IMR-90 (cell line): ENCODE results near the gene EIF4H. TPM values are rescaled to one million over a fixed set of nuclear protein-coding genes. Genes with fewer than 3 reads are reported as not detected.
A peak's percentile ranks its signal among the peaks of the same experiment; 100 is the strongest.

Experiments used
- ATAC-seq: fragments of 200-7000 bp; cut with Tn5 transposase; 2 replicates; pipeline ENCODE4 v1.9.1; 2020; ENCODE audit warnings: low read depth, mild to moderate bottlenecking, moderate library complexity
- BruUV-seq: library from RNA; stranded (reverse); fragments of 400-500 nt; replicated peaks from 2 replicates; lab custom pipeline; 2021; lab: Mats Ljungman, UMichigan
- CTCF ChIA-PET: fragments of 300-600 bp; formaldehyde crosslinking; extraction: SDS; loops from one replicate; lab custom pipeline; 2021; ENCODE audit warnings: antibody characterized with exemption; lab: Yijun Ruan, JAX
- POLR2A ChIA-PET: fragments of 300-600 bp; sonication (Branson Sonifier 250); formaldehyde crosslinking; loops from one replicate; lab custom pipeline; 2022; ENCODE audit warnings: antibody characterized with exemption; ENCODE audit not compliant: unreplicated experiment; lab: Charles Lee
- DNase-seq: peaks from one replicate; pipeline ENCODE4 v3.0.0; 2013
- H2AFZ ChIP-seq: replicated peaks from 2 replicates; pipeline ENCODE3; 2013; ENCODE audit warnings: low read length, mild to moderate bottlenecking; ENCODE audit not compliant: poor library complexity
- H2AK5ac ChIP-seq: 2 replicates; pipeline ENCODE4 v1.6.1; 2013; ENCODE audit warnings: low read depth, low read length, inconsistent platforms
- H2AK9ac ChIP-seq: replicated peaks from 2 replicates; pipeline ENCODE3; 2013; ENCODE audit warnings: mild to moderate bottlenecking, low read depth, low read length, moderate library complexity; ENCODE audit not compliant: poor library complexity
- H2BK120ac ChIP-seq: 2 replicates; pipeline ENCODE4 v1.6.1; 2013; ENCODE audit warnings: low read depth, low read length, inconsistent platforms
- H2BK15ac ChIP-seq: 3 replicates; pipeline ENCODE4 v1.6.1; 2013; ENCODE audit warnings: low read depth, low read length, inconsistent platforms
- H2BK20ac ChIP-seq: 2 replicates; pipeline ENCODE4 v1.6.1; 2013; ENCODE audit warnings: low read depth, mild to moderate bottlenecking, inconsistent platforms, low read length, moderate library complexity
- H2BK5ac ChIP-seq: 2 replicates; pipeline ENCODE4 v1.6.1; 2013; ENCODE audit warnings: mild to moderate bottlenecking, low read depth, low read length, inconsistent platforms; ENCODE audit not compliant: poor library complexity, severe bottlenecking
- H3K14ac ChIP-seq: replicated peaks from 2 replicates; pipeline ENCODE4 v1.6.1; 2013; ENCODE audit warnings: low read depth, low read length, inconsistent platforms
- H3K18ac ChIP-seq: 2 replicates; pipeline ENCODE4 v1.6.1; 2013; ENCODE audit warnings: low read depth, low read length, control low read depth
- H3K23ac ChIP-seq: 2 replicates; pipeline ENCODE4 v1.6.1; 2013; ENCODE audit warnings: low read depth, low read length, inconsistent platforms
- H3K27ac ChIP-seq: 2 replicates; pipeline ENCODE4 v1.5.1; 2013; ENCODE audit warnings: mild to moderate bottlenecking, control low read depth, low read length; ENCODE audit not compliant: insufficient read depth
- H3K27me3 ChIP-seq: 2 replicates; pipeline ENCODE4 v1.6.1; 2013; ENCODE audit warnings: low read length; ENCODE audit not compliant: control insufficient read depth, insufficient read depth
- H3K36me3 ChIP-seq: 2 replicates; pipeline ENCODE4 v1.6.1; 2013; ENCODE audit warnings: low read length, mixed read lengths; ENCODE audit not compliant: control insufficient read depth, insufficient read depth
- H3K4ac ChIP-seq: 2 replicates; pipeline ENCODE4 v1.6.1; 2013; ENCODE audit warnings: low read depth, low read length, inconsistent platforms
- H3K4me1 ChIP-seq: 2 replicates; pipeline ENCODE4 v1.6.1; 2013; ENCODE audit warnings: low read length, mixed read lengths; ENCODE audit not compliant: control insufficient read depth, insufficient read depth
- H3K4me2 ChIP-seq: 2 replicates; pipeline ENCODE4 v1.6.1; 2013; ENCODE audit warnings: low read depth, mild to moderate bottlenecking, control low read depth, low read length, moderate library complexity
- H3K4me3 ChIP-seq: 2 replicates; pipeline ENCODE4 v1.5.1; 2013; ENCODE audit warnings: low read depth, mild to moderate bottlenecking, control low read depth, low read length, moderate library complexity; ENCODE audit not compliant: insufficient read depth
- H3K56ac ChIP-seq: 2 replicates; pipeline ENCODE4 v1.6.1; 2013; ENCODE audit warnings: low read length, inconsistent platforms; ENCODE audit not compliant: insufficient read depth; ENCODE audit errors: extremely low read depth
- H3K79me1 ChIP-seq, 2 experiments: 2 replicates each; pipeline ENCODE4 v1.6.1; 2013; ENCODE audit warnings: low read length in 2 of 2, inconsistent platforms in 1 of 2, low read depth in 1 of 2
- H3K9ac ChIP-seq: 2 replicates; pipeline ENCODE4 v1.6.1; 2013; ENCODE audit warnings: low read depth, low read length, control low read depth
- H3K9me1 ChIP-seq: 2 replicates; pipeline ENCODE4 v1.6.1; 2013; ENCODE audit warnings: low read length, inconsistent platforms; ENCODE audit not compliant: insufficient read depth
- H3K9me3 ChIP-seq: 2 replicates; pipeline ENCODE4 v1.6.1; 2013; ENCODE audit warnings: low read length; ENCODE audit not compliant: control insufficient read depth, insufficient read depth
- H4K20me1 ChIP-seq: 2 replicates; pipeline ENCODE4 v1.6.1; 2013; ENCODE audit warnings: low read length, inconsistent platforms; ENCODE audit not compliant: insufficient read depth
- H4K5ac ChIP-seq: 2 replicates; pipeline ENCODE4 v1.6.1; 2013; ENCODE audit warnings: mild to moderate bottlenecking, low read depth, low read length, control low read depth
- H4K8ac ChIP-seq, 2 experiments: 2 replicates each; pipeline ENCODE4 v1.6.1; 2013; ENCODE audit warnings: low read depth in 2 of 2, low read length in 2 of 2, control low read depth in 1 of 2, inconsistent platforms in 1 of 2
- H4K91ac ChIP-seq: 2 replicates; pipeline ENCODE4 v1.6.1; 2013; ENCODE audit warnings: low read depth, low read length, inconsistent platforms; ENCODE audit not compliant: insufficient read depth
- CEBPB ChIP-seq: IDR thresholded peaks from 2 replicates; pipeline ENCODE4 v1.6.1; 2012; ENCODE audit warnings: low read depth, low read length, improper control_type of control experiment
- WGBS, 2 experiments: methylation state at CpG; one replicate each; pipeline versions ENCODE4 v1.1.5 to v1.1.7; 2013; ENCODE audit warnings: missing lambda C conversion rate in 2 of 2; ENCODE audit not compliant: insufficient read length in 1 of 2; ENCODE audit errors: extremely low coverage in 2 of 2; 5-methylcytosine and 5-hydroxymethylcytosine counted together
- dilution Hi-C: fragments of 300-500 bp; cut with HindIII; formaldehyde crosslinking; loops from one replicate; pipeline ENCODE4 v1.14.3; 2018; ENCODE audit warnings: low sequenced_read_pairs; ENCODE audit not compliant: unreplicated experiment
- in situ Hi-C: fragments of 300-500 bp; cut with MboI; formaldehyde crosslinking; loops from 3 replicates; pipeline ENCODE4 v1.14.3; 2019; ENCODE audit warnings: low sequenced_read_pairs, inconsistent platforms, mixed read lengths
- intact Hi-C: fragments of 100-400 bp; cut with micrococcal nuclease; formaldehyde crosslinking; loops from 2 replicates; pipeline ENCODE4 v1.10.0; 2022
- polyA plus RNA-seq, 3 experiments: library from polyadenylated mRNA; depleted of rRNA; stranded (reverse); fragments of >200 nt; gene quantifications; 2 replicates each; pipeline ENCODE4 v1.2.3, GENCODE V29; 2012; ENCODE audit warnings: low replicate concordance in 1 of 3
- total RNA-seq: library from RNA; depleted of rRNA; stranded (reverse); fragments of >200 nt; gene quantifications from 2 replicates; pipeline ENCODE4 v1.2.3, GENCODE V29; 2012
- TF ChIP-seq, protein P1 (sequence below): conservative IDR thresholded peaks from 2 replicates; pipeline ENCODE4 v1.5.1; 2012; ENCODE audit warnings: mild to moderate bottlenecking, low read depth, low read length, improper control_type of control experiment

Gene EIF4H
- total and polyA plus RNA-seq, 2 of the 4 experiments (the other 2 are of a cell fraction) = 241 to 321 TPM

GRCh38 chr7:74183653-74184450, 9.7 kb downstream of the EIF4H start:
- ATAC-seq (no peak), DNase-seq (no peak)
- H3K56ac ChIP-seq = no peak overlapping the region
- H3K9ac ChIP-seq = no peak overlapping the region
- peak overlapping the region; percentile 7; the same call in 1 of the 2 replicates for H2AK5ac ChIP-seq
- peaks cover 31% of the 10 kb centered on the region for H3K4me1 ChIP-seq
- H2BK15ac ChIP-seq = peak overlapping the region; percentile 20; the same call in 1 of the 3 replicates
- H4K20me1 ChIP-seq = peaks cover 100% of the 10 kb centered on the region
- no peak overlapping the region for H2BK120ac ChIP-seq
- H3K36me3 ChIP-seq = peaks cover 24% of the 10 kb centered on the region
- H3K4me2 ChIP-seq = no peak overlapping the region
- H3K9me3 ChIP-seq = no peaks in the 10 kb centered on the region
- H3K23ac ChIP-seq = 0 out of 2 replicates have a peak overlapping the region, but pooled peaks have one; percentile 29
- H3K9me1 ChIP-seq = peaks cover 32% of the 10 kb centered on the region
- TF ChIP-seq, protein P1, sequence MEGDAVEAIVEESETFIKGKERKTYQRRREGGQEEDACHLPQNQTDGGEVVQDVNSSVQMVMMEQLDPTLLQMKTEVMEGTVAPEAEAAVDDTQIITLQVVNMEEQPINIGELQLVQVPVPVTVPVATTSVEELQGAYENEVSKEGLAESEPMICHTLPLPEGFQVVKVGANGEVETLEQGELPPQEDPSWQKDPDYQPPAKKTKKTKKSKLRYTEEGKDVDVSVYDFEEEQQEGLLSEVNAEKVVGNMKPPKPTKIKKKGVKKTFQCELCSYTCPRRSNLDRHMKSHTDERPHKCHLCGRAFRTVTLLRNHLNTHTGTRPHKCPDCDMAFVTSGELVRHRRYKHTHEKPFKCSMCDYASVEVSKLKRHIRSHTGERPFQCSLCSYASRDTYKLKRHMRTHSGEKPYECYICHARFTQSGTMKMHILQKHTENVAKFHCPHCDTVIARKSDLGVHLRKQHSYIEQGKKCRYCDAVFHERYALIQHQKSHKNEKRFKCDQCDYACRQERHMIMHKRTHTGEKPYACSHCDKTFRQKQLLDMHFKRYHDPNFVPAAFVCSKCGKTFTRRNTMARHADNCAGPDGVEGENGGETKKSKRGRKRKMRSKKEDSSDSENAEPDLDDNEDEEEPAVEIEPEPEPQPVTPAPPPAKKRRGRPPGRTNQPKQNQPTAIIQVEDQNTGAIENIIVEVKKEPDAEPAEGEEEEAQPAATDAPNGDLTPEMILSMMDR = 0 out of 2 replicates have a peak, but pooled peaks have one; percentile 16
- TF ChIP-seq CEBPB = no peak
- 96% methylated on average over 2 of the region's 7 CpGs; no CpG with 5 or more reads in 1 of the 2 experiments for WGBS, 2 experiments
- ChIA-PET CTCF (no interaction called here), POLR2A (no interaction called here)
- H4K91ac ChIP-seq = no peak overlapping the region
- in situ Hi-C loops (no loop called here), dilution Hi-C loops (no loop called here), intact Hi-C loops (loop anchor here (5.0 kb wide), 1 partner anchor 117 kb away; no protein-coding TSS in a partner anchor)
- no peak overlapping the region for H2BK5ac ChIP-seq
- no peak overlapping the region for H2AK9ac ChIP-seq
- H4K5ac ChIP-seq = no peak overlapping the region
- no peak overlapping the region; the same call in 1 of the 2 replicates for H3K14ac ChIP-seq
- H3K18ac ChIP-seq = no peak overlapping the region
- peak overlapping the region in 1 of 2 experiments; percentile 37; a peak in 1 of 4 replicates for H4K8ac ChIP-seq
- no peak overlapping the region for H3K27ac ChIP-seq
- H3K4ac ChIP-seq = no peak overlapping the region
- H2BK20ac ChIP-seq = no peak overlapping the region
- H3K79me1 ChIP-seq = peaks cover 3 to 59% of the 10 kb centered on the region in 2 experiments
- BruUV-seq = no TSS peak
- H2AFZ ChIP-seq = no peak overlapping the region
- H3K27me3 ChIP-seq = no peaks in the 10 kb centered on the region
- H3K4me3 ChIP-seq = no peak overlapping the region
